ENCODE results near the gene TNFRSF1A. TPM values are rescaled to one million over a fixed set of nuclear protein-coding genes. Genes with fewer than 3 reads are reported as not detected.

The TNFRSF1A gene
- total and polyA plus RNA-seq, 2 of the 13 experiments (the other 11 are each of a cell fraction or from before 2014, with no cell fraction given), result 41.5 to 61.2 TPM

DNA sequence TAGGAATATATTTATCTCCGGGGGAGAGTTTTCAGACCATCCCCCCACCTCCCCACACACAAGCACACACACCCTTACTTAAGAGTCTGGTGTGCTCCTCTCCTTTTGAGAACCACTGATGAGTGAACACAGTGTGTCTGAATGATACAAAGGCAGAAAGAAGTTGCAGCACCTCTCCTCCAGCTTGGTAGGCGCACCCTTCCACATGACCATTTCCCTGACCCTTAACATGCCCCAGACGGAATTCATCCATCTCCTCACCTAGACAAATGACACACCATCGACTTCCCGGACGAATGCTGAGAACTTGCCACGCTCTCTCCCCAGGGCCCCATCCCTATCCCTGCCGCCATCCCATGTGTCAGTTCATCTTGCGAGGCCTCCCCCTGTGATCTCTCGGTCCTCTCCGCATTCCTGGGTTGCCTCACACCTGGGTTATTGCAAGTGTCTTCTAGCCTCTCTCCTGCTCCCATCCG, 3.9 kb downstream of the TNFRSF1A start (continued):
- TF ChIP-seq, protein P1, sequence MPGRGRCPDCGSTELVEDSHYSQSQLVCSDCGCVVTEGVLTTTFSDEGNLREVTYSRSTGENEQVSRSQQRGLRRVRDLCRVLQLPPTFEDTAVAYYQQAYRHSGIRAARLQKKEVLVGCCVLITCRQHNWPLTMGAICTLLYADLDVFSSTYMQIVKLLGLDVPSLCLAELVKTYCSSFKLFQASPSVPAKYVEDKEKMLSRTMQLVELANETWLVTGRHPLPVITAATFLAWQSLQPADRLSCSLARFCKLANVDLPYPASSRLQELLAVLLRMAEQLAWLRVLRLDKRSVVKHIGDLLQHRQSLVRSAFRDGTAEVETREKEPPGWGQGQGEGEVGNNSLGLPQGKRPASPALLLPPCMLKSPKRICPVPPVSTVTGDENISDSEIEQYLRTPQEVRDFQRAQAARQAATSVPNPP (CRISPR knock-in tag; IDR thresholded peaks at IDR 0.05), result no peak
- TF ChIP-seq ZNF101 (CRISPR knock-in tag; IDR thresholded peaks at IDR 0.05; ENCODE audit: borderline replicate concordance, low read depth) (no peak), ZNF639 (CRISPR knock-in tag; conservative IDR thresholded peaks at IDR 0.05) (no peak), MYC (CRISPR knock-in tag; IDR thresholded peaks at IDR 0.05; ENCODE audit: borderline replicate concordance) (peak; percentile 20; the same call in 1 of the 2 replicates), ZNF275 (CRISPR knock-in tag; IDR thresholded peaks at IDR 0.05; ENCODE audit: borderline replicate concordance) (no peak), XRCC5 (optimal IDR thresholded peaks at IDR 0.05; ENCODE audit: low read length) (no peak), ZNF317 (CRISPR knock-in tag; IDR thresholded peaks at IDR 0.05) (0 out of 2 replicates have a peak, but pooled peaks have one; percentile 22), CBFB (CRISPR knock-in tag; IDR thresholded peaks at IDR 0.05) (no peak), NFE2L1 (CRISPR knock-in tag; IDR thresholded peaks at IDR 0.05; ENCODE audit: borderline replicate concordance) (no peak), FOXO4 (CRISPR knock-in tag; conservative IDR thresholded peaks at IDR 0.05) (no peak), ZNF563 (CRISPR knock-in tag; IDR thresholded peaks at IDR 0.05) (no peak), HNF4G (IDR thresholded peaks at IDR 0.05; ENCODE audit: borderline replicate concordance, low read depth, low read length) (no peak), HNF4G (CRISPR knock-in tag; IDR thresholded peaks at IDR 0.05; ENCODE audit: borderline replicate concordance, low read depth) (no peak), ZNF556 (CRISPR knock-in tag; IDR thresholded peaks at IDR 0.05; ENCODE audit: borderline replicate concordance) (no peak), SOX6 (IDR thresholded peaks at IDR 0.05) (no peak), SOX6 (CRISPR knock-in tag; IDR thresholded peaks at IDR 0.05) (no peak), ZNF12 (CRISPR knock-in tag; IDR thresholded peaks at IDR 0.05) (no peak)
- TF ChIP-seq, protein P2, sequence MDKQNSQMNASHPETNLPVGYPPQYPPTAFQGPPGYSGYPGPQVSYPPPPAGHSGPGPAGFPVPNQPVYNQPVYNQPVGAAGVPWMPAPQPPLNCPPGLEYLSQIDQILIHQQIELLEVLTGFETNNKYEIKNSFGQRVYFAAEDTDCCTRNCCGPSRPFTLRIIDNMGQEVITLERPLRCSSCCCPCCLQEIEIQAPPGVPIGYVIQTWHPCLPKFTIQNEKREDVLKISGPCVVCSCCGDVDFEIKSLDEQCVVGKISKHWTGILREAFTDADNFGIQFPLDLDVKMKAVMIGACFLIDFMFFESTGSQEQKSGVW (CRISPR knock-in tag; IDR thresholded peaks at IDR 0.05; ENCODE audit: borderline replicate concordance), result no peak
- TF ChIP-seq, protein P3, sequence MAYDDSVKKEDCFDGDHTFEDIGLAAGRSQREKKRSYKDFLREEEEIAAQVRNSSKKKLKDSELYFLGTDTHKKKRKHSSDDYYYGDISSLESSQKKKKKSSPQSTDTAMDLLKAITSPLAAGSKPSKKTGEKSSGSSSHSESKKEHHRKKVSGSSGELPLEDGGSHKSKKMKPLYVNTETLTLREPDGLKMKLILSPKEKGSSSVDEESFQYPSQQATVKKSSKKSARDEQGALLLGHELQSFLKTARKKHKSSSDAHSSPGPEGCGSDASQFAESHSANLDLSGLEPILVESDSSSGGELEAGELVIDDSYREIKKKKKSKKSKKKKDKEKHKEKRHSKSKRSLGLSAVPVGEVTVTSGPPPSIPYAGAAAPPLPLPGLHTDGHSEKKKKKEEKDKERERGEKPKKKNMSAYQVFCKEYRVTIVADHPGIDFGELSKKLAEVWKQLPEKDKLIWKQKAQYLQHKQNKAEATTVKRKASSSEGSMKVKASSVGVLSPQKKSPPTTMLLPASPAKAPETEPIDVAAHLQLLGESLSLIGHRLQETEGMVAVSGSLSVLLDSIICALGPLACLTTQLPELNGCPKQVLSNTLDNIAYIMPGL (CRISPR knock-in tag; IDR thresholded peaks at IDR 0.05; ENCODE audit: borderline replicate concordance in 1 of 2, low read depth in 1 of 2), result no peak
